GM19324 (cell line): ENCODE results near the gene MAST3.
"Not testable (repeated sequence)": the region's sequence is repeated elsewhere in the genome, so short reads cannot be mapped to it uniquely, and the experiment has no call there.

Experiments used
- ATAC-seq: cut with Tn5 transposase; IDR thresholded peaks from one replicate; pipeline ENCODE4 v1.9.1; 2021; ENCODE audit warnings: mild to moderate bottlenecking, moderate library complexity; ENCODE audit not compliant: unreplicated experiment, low FRiP score

Gene MAST3

DNA sequence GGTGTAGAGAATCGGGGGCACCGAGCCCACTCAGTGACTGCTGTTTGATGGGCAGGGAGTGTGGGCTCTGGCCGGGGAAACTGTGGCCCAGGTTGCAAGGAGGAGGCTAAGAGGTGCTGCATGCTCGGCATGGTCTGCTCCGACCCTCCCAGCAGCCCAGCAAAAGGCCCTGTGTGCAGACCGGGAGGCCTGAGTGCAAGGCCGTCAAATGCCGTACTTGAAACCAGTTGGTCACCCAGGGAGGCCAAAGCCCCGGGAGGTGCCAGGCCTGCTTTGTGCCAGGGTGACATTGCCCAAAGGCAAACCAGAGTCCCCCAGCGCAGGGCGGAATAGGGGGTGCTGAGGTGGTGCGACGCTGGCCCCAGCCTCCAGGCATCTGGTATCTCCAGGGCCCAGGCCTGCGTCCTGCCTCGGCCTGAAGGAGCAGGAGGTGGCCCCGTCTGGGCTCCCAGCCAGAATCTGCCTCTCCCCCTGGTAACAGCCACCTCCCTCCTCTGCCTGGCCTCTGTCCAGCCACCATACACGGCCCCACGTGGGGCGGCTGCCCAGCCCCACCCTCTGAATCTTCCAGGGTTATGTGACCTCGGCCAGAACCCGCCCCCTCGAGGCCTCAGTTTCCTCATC lies 59.4 kb downstream of the MAST3 start:
- no peak for ATAC-seq

- no peak for ATAC-seq
Measured at GRCh38 chr19:18157465-18158063, 60.0 kb downstream of the MAST3 start.

DNA sequence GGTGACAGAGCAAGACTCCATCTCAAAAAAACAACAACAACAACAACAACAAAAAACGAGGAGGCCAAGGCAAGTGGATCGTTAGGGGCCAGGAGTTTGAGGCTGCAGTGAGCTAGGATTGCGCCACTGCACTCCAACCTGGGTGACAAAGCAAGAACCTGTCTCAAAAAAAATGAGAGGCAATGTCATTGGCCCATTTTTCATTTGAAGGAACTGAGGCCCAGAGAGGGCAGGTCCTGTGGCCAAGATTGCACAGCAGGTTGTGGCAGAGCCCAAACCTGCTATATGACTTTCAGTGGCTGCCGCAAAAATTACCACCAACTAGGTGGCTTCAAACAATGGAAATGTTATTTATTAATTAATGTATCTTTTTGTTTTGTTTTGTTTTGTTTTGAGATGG lies 60.9 kb downstream of the MAST3 start:
- no peak for ATAC-seq

- not testable (repeated sequence) for ATAC-seq
Measured at GRCh38 chr19:18159059-18159616, 61.6 kb downstream of the MAST3 start.

DNA sequence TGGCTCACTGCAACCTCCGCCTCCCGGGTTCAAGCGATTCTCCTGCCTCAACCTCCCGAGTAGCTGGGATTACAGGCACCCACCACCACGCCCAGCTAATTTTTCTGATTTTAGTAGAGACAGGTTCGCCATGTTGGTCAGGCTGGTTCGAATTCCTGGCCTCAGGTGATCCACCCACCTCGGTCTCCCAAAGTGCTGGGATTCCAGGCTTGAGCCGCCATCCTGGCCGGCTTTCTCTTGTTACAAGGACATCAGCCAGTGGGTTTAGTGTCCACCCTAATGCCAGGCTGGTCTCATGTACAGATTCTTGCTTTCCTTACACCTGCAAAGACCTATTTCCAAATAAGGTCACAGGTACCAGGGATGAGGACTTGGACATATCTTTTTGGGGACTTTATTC lies 62.2 kb downstream of the MAST3 start:
- ATAC-seq = no peak

GRCh38 chr19:18160493-18160970 lies 63.0 kb downstream of the MAST3 start:
- ATAC-seq = no peak

- peak; percentile 66 for ATAC-seq
Measured at GRCh38 chr19:18160971-18161635, 63.5 kb downstream of the MAST3 start.

DNA sequence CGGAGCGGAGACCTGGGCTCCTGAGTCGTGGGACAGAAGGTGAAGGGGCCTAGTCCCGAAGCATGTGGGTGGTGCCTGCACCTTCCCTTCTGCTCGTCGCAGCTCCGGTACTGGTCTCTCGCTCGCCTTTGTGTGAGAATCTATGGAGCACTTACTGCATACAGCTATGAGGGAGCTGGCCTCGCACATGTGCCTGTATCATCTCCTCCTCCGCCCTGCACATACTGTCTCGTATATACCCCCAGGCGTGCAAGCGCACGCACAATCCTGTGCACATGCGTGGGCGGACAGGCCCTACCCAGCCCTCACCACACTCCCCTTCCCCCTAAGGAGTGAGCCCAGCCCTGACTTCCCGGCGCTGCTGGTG lies 64.0 kb downstream of the MAST3 start:
- ATAC-seq = peak; percentile 6

GRCh38 chr19:18164072-18164471 lies 66.5 kb downstream of the MAST3 start:
- ATAC-seq = no peak

DNA sequence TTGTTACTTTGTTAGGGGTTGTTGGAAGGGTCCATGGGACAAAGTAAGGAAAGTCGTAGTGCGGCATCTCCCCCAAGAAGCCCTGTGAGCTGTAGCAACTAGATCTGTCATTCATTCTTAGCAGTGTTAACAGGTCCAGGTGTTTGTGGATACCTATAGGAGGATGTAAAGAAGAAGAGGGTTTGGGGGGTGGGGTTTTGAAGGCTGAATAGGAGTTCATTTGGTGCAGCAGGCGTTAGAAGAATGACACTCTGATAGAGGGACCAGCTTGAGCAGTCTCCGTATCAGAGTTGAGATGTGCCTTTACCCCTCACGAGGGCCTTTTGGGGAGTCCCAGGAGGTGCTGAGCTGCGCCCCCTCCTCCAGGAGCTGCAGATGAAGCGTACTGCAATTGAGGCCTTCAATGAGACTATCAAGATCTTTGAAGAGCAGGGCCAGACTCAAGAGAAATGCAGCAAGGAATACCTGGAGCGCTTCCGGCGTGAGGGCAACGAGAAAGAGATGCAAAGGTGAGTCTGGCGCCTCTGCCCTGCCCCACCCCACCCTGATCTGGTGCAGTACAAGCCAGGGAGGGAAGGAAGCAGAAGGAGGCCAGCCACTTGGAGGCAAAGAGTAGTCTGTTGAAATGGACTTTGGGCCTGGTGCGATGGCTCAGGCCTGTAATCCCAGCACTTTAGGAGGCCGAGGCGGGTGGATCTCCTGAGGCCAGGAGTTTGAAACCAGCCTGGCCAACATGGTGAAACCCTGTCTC lies 68.4 kb downstream of the MAST3 start:
- no peak for ATAC-seq

DNA sequence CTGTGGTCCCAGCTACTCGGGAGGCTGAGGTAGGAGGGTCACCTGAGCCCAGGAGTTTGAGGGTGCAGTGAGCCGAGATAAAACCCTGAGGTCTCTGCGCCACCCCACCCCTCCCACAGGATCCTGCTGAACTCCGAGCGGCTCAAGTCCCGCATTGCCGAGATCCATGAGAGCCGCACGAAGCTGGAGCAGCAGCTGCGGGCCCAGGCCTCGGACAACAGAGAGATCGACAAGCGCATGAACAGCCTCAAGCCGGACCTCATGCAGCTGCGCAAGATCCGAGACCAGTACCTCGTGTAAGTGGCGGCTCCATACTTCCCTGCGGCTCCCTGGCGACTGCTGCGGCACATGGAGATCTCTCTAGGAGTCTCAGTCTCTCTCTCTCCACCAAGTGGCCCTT lies 69.4 kb downstream of the MAST3 start:
- ATAC-seq = no peak

GRCh38 chr19:18167975-18168645 lies 70.5 kb downstream of the MAST3 start:
- ATAC-seq = no peak

GRCh38 chr19:18168673-18169381 lies 71.2 kb downstream of the MAST3 start:
- no peak for ATAC-seq

- ATAC-seq = no peak
Measured at GRCh38 chr19:18170714-18171255, 73.2 kb downstream of the MAST3 start.

DNA sequence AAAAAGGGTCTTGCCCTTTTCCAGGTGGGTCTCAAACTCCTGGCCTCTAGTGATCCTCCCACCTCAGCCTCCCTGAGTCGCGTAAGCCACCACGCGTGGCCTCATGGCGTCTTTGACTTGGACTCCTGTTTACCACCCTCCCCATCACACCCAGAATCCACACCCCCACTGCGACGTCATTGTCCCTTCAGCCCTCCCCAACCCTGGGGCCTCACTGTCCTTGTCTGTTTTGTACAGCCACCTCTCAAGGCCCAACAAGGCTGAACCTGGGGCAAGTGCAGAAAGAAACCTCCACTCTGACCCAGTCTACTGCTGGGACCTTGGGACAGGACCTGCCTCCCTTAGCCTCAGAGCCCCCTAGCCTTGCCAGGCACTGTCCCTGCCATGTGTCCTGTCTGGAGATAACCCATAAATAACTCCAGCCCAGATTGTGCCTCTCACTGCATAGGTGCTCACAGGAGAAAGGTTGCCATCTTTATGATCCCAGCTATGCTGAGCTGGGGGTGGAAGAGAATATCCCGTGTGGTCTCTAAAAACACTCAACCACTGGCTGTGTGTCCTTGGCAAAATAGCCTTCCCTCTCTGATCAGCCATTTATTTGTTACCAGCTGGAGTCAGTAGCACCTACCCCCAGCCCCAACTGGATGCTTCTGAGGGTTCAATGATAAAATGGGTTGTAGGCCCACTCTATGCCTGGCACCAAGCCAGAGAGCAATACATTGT lies 74.2 kb downstream of the MAST3 start:
- no peak for ATAC-seq

GRCh38 chr19:18172331-18173053 lies 74.9 kb downstream of the MAST3 start:
- no peak for ATAC-seq

DNA sequence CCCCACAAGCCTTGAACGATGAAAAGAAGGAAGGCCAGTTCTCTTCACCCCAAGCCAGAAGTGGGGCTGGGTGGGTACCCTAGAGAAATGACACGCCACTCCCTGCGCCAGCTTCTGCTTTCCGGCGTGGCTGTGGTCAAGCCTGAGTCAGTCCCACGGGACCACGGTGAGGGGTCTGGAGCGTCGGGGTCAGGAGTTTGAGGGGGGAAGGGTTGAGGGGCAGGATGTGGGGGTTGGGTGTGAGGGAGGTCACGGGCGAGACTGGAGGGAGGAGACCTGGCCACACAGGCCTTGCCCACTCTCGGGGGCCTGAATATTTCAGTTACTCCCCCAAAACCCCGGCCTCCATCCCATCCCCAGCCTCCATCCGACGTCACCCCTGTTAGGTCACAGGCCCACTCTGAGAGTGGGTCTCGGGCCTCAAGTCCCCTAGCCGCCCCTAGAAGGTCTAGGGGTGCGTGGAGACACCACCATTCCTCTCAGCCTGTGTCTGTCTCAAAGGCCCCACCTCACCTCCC lies 75.5 kb downstream of the MAST3 start:
- ATAC-seq = peak; percentile 1
